ENCODE data around the gene CUL4A. TPM values are rescaled to one million over a fixed set of nuclear protein-coding genes. Genes with fewer than 3 reads are reported as not detected.

Gene CUL4A
- polyA plus RNA-seq, 1 of the 3 experiments (the other 2 are of a cell fraction), result 51.2 TPM

DNA sequence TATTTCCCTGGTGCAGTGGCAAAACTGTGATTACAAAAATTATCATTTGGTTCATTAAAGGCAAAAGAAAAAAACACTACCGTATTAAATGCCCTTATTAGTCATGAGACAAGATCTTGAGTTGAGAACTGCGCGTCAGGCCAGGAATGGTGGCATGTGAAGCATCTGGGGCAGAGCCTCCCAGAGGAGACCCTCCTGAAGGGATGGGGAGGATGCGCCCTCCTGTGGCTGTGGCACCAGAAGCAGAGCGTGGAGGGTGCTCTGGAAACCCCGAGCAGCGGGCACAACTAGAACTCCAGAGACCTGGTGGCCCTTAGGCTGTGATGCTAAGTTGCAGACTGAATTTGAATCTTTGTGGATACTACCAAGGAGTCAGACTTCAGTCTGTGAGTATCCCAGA, 11.5 kb downstream of the CUL4A start:
- peaks cover 100% of the 10 kb centered on the region for H3K79me2 ChIP-seq (ENCODE audit: insufficient read depth)
- no peak overlapping the region for H3K9ac ChIP-seq
- peaks cover 72% of the 10 kb centered on the region for H4K20me1 ChIP-seq (ENCODE audit: insufficient read depth)
- peaks cover 12% of the 10 kb centered on the region for H3F3A ChIP-seq (replicated peaks; ENCODE audit: insufficient read depth)
- no peak overlapping the region for H3K4me3 ChIP-seq (ENCODE audit: low read depth in 2 of 2, low read length in 1 of 2)
- ChIA-PET POLR2A (no interaction called here), CTCF (no interaction called here)
- TF ChIP-seq RAD21 (IDR thresholded peaks at IDR 0.05; ENCODE audit: low read length) (peak; percentile 21; the same call in 1 of the 2 replicates), FOXM1 (IDR thresholded peaks at IDR 0.05; ENCODE audit: low read depth) (no peak)
- TF ChIP-seq, protein P1, sequence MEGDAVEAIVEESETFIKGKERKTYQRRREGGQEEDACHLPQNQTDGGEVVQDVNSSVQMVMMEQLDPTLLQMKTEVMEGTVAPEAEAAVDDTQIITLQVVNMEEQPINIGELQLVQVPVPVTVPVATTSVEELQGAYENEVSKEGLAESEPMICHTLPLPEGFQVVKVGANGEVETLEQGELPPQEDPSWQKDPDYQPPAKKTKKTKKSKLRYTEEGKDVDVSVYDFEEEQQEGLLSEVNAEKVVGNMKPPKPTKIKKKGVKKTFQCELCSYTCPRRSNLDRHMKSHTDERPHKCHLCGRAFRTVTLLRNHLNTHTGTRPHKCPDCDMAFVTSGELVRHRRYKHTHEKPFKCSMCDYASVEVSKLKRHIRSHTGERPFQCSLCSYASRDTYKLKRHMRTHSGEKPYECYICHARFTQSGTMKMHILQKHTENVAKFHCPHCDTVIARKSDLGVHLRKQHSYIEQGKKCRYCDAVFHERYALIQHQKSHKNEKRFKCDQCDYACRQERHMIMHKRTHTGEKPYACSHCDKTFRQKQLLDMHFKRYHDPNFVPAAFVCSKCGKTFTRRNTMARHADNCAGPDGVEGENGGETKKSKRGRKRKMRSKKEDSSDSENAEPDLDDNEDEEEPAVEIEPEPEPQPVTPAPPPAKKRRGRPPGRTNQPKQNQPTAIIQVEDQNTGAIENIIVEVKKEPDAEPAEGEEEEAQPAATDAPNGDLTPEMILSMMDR (IDR thresholded peaks at IDR 0.05), result peak; percentile 45
- 90% methylated on average over 7 of the region's 7 CpGs for WGBS (ENCODE audit: low lambda C conversion rate)
- no peaks in the 10 kb centered on the region for H3K27me3 ChIP-seq (ENCODE audit: insufficient read depth)
- peak; percentile 41 for DNase-seq
- no peak overlapping the region for H3K4me2 ChIP-seq
- no peak overlapping the region for H2AFZ ChIP-seq (ENCODE audit: low read depth)
- peaks cover 31 to 32% of the 10 kb centered on the region in 2 experiments for H3K36me3 ChIP-seq (replicated peaks in 1 of 2; ENCODE audit: control insufficient read depth in 1 of 2, insufficient read depth in 2 of 2, low read length in 1 of 2)
- H3K27ac ChIP-seq (ENCODE audit: low read depth in 2 of 2, low read length in 1 of 2), result no peak overlapping the region
- H3K9me3 ChIP-seq, result no peaks in the 10 kb centered on the region
- H3K4me1 ChIP-seq (ENCODE audit: control insufficient read depth in 1 of 2, insufficient read depth in 2 of 2, low read depth in 1 of 2, low read length in 1 of 2), result peaks cover 3 to 12% of the 10 kb centered on the region in 2 experiments; a peak in 2 of 4 replicates
- H3K9me2 ChIP-seq, result no peaks in the 10 kb centered on the region

DNA sequence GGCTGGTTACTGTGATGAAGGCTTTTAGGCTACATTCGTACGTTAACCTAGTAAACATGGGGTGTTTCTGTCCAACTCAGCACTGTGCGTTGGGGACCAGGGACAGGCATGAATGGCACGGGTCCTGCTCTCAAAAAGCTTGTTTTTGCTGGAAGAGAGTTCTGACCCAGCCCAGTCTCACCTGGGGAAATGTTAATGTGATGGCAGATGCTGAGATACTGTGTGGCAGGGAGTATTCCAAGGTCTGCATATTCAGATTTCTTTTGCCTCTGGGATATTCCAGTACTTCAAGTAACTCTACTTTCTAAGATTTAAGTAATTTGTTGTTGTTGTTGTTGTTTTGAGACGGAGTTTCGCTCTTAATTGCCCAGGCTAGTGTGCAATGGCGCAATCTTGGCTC, 13.7 kb downstream of the CUL4A start:
- H3K4me2 ChIP-seq, result no peak overlapping the region
- H3K27ac ChIP-seq (ENCODE audit: low read depth in 2 of 2, low read length in 1 of 2), result no peak overlapping the region
- H3K4me1 ChIP-seq (ENCODE audit: control insufficient read depth in 1 of 2, insufficient read depth in 2 of 2, low read depth in 1 of 2, low read length in 1 of 2), result no peaks in the 10 kb centered on the region; a peak in 1 of 4 replicates
- no peaks in the 10 kb centered on the region for H3K27me3 ChIP-seq (ENCODE audit: insufficient read depth)
- H4K20me1 ChIP-seq (ENCODE audit: insufficient read depth), result peaks cover 55% of the 10 kb centered on the region
- no peak overlapping the region for H2AFZ ChIP-seq (ENCODE audit: low read depth)
- ChIA-PET POLR2A (no interaction called here), CTCF (interaction anchor here (0.6 kb wide), 1 partner anchor 10 kb away, joined by 3 read pairs; no protein-coding TSS in a partner anchor)
- no peaks in the 10 kb centered on the region for H3F3A ChIP-seq (replicated peaks; ENCODE audit: insufficient read depth)
- peaks cover 98% of the 10 kb centered on the region for H3K79me2 ChIP-seq (ENCODE audit: insufficient read depth)
- H3K36me3 ChIP-seq (replicated peaks in 1 of 2; ENCODE audit: control insufficient read depth in 1 of 2, insufficient read depth in 2 of 2, low read length in 1 of 2), result peaks cover 34 to 41% of the 10 kb centered on the region in 2 experiments
- no peaks in the 10 kb centered on the region for H3K9me3 ChIP-seq
- WGBS (ENCODE audit: low lambda C conversion rate), result 98% methylated on average over 7 of the region's 7 CpGs
- H3K9ac ChIP-seq, result no peak overlapping the region
- H3K9me2 ChIP-seq, result no peaks in the 10 kb centered on the region
- DNase-seq, result no peak
- H3K4me3 ChIP-seq (ENCODE audit: low read depth in 2 of 2, low read length in 1 of 2), result no peak overlapping the region
- TF ChIP-seq, protein P2, sequence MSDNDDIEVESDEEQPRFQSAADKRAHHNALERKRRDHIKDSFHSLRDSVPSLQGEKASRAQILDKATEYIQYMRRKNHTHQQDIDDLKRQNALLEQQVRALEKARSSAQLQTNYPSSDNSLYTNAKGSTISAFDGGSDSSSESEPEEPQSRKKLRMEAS (IDR thresholded peaks at IDR 0.05; ENCODE audit: low read depth), result no peak
- TF ChIP-seq, protein P3, sequence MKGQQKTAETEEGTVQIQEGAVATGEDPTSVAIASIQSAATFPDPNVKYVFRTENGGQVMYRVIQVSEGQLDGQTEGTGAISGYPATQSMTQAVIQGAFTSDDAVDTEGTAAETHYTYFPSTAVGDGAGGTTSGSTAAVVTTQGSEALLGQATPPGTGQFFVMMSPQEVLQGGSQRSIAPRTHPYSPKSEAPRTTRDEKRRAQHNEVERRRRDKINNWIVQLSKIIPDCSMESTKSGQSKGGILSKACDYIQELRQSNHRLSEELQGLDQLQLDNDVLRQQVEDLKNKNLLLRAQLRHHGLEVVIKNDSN (IDR thresholded peaks at IDR 0.05; ENCODE audit: borderline replicate concordance, low read depth), result no peak
- TF ChIP-seq EZH2phosphoT487 (IDR thresholded peaks at IDR 0.05; ENCODE audit: borderline replicate concordance, low read depth), result no peak
- TF ChIP-seq, protein P4, sequence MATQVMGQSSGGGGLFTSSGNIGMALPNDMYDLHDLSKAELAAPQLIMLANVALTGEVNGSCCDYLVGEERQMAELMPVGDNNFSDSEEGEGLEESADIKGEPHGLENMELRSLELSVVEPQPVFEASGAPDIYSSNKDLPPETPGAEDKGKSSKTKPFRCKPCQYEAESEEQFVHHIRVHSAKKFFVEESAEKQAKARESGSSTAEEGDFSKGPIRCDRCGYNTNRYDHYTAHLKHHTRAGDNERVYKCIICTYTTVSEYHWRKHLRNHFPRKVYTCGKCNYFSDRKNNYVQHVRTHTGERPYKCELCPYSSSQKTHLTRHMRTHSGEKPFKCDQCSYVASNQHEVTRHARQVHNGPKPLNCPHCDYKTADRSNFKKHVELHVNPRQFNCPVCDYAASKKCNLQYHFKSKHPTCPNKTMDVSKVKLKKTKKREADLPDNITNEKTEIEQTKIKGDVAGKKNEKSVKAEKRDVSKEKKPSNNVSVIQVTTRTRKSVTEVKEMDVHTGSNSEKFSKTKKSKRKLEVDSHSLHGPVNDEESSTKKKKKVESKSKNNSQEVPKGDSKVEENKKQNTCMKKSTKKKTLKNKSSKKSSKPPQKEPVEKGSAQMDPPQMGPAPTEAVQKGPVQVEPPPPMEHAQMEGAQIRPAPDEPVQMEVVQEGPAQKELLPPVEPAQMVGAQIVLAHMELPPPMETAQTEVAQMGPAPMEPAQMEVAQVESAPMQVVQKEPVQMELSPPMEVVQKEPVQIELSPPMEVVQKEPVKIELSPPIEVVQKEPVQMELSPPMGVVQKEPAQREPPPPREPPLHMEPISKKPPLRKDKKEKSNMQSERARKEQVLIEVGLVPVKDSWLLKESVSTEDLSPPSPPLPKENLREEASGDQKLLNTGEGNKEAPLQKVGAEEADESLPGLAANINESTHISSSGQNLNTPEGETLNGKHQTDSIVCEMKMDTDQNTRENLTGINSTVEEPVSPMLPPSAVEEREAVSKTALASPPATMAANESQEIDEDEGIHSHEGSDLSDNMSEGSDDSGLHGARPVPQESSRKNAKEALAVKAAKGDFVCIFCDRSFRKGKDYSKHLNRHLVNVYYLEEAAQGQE (IDR thresholded peaks at IDR 0.05; ENCODE audit: low read depth, low read length), result no peak
- TF ChIP-seq, protein P5, sequence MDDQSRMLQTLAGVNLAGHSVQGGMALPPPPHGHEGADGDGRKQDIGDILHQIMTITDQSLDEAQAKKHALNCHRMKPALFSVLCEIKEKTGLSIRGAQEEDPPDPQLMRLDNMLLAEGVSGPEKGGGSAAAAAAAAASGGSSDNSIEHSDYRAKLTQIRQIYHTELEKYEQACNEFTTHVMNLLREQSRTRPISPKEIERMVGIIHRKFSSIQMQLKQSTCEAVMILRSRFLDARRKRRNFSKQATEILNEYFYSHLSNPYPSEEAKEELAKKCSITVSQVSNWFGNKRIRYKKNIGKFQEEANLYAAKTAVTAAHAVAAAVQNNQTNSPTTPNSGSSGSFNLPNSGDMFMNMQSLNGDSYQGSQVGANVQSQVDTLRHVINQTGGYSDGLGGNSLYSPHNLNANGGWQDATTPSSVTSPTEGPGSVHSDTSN (IDR thresholded peaks at IDR 0.05), result no peak
- TF ChIP-seq, protein P6, sequence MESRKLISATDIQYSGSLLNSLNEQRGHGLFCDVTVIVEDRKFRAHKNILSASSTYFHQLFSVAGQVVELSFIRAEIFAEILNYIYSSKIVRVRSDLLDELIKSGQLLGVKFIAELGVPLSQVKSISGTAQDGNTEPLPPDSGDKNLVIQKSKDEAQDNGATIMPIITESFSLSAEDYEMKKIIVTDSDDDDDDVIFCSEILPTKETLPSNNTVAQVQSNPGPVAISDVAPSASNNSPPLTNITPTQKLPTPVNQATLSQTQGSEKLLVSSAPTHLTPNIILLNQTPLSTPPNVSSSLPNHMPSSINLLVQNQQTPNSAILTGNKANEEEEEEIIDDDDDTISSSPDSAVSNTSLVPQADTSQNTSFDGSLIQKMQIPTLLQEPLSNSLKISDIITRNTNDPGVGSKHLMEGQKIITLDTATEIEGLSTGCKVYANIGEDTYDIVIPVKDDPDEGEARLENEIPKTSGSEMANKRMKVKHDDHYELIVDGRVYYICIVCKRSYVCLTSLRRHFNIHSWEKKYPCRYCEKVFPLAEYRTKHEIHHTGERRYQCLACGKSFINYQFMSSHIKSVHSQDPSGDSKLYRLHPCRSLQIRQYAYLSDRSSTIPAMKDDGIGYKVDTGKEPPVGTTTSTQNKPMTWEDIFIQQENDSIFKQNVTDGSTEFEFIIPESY (IDR thresholded peaks at IDR 0.05; ENCODE audit: borderline replicate concordance, low read depth), result no peak
- no peak for TF ChIP-seq NFIC (IDR thresholded peaks at IDR 0.05; ENCODE audit: borderline replicate concordance)
- no peak for TF ChIP-seq TCF12 (IDR thresholded peaks at IDR 0.05)
- no peak for TF ChIP-seq RFX5 (IDR thresholded peaks at IDR 0.05; ENCODE audit: low read length)
- no peak for TF ChIP-seq POLR2AphosphoS5 (IDR thresholded peaks at IDR 0.05; ENCODE audit: low read depth, low read length)
- TF ChIP-seq ELF1 (IDR thresholded peaks at IDR 0.05), result no peak
- no peak for TF ChIP-seq CHD2 (IDR thresholded peaks at IDR 0.05; ENCODE audit: low read length, partially characterized antibody)
- no peak for TF ChIP-seq RCOR1 (IDR thresholded peaks at IDR 0.05; ENCODE audit: low read length)
- no peak for TF ChIP-seq MEF2A (IDR thresholded peaks at IDR 0.05; ENCODE audit: borderline replicate concordance, low read depth)
- TF ChIP-seq TAF1 (IDR thresholded peaks at IDR 0.05; ENCODE audit: borderline replicate concordance, low read depth, low read length), result no peak
- no peak for TF ChIP-seq FOXJ3 (CRISPR knock-in tag; IDR thresholded peaks at IDR 0.05)
- no peak for TF ChIP-seq RXRA (IDR thresholded peaks at IDR 0.05; ENCODE audit: borderline replicate concordance, low read depth)
